Panc1 (cell line): ENCODE data around the gene ZNF446. TPM values are rescaled to one million over a fixed set of nuclear protein-coding genes. Genes with fewer than 3 reads are reported as not detected.

Source experiments
- ATAC-seq: fragments of 200-7000 bp; cut with Tn5 transposase; 2 replicates; pipeline ENCODE4 v1.9.1; 2020; ENCODE audit warnings: mild to moderate bottlenecking, moderate library complexity
- BruUV-seq: library from RNA; stranded (reverse); fragments of 400-500 nt; replicated peaks from 2 replicates; lab custom pipeline; 2021; lab: Mats Ljungman, UMichigan
- CTCF ChIA-PET: fragments of 300-600 bp; sonication (Branson Sonifier 250); formaldehyde crosslinking; loops from one replicate; lab custom pipeline; 2022; ENCODE audit warnings: antibody characterized with exemption; lab: Charles Lee
- POLR2A ChIA-PET: fragments of 300-600 bp; sonication (Branson Sonifier 250); formaldehyde crosslinking; loops from one replicate; lab custom pipeline; 2022; ENCODE audit warnings: antibody characterized with exemption; lab: Charles Lee
- DNase-seq: peaks from one replicate; pipeline ENCODE4 v3.0.0-alpha.2; 2010; ENCODE audit warnings: low read depth, low spot score
- H3K27ac ChIP-seq: 2 replicates; pipeline ENCODE4 v1.5.1; 2011; ENCODE audit warnings: mild to moderate bottlenecking, low read length, inconsistent platforms
- H3K27me3 ChIP-seq: fragments of 200-500 bp; sonication (Bioruptor generic); 2 replicates; pipeline ENCODE4 v1.6.0; 2014; ENCODE audit warnings: low read length, inconsistent platforms; ENCODE audit not compliant: control insufficient read depth, insufficient read depth
- H3K36me3 ChIP-seq: fragments of 200-500 bp; sonication (Bioruptor generic); 2 replicates; pipeline ENCODE4 v1.5.1; 2014; ENCODE audit warnings: inconsistent platforms, mild to moderate bottlenecking, low read length, moderate library complexity; ENCODE audit not compliant: control insufficient read depth, insufficient read depth
- H3K4me1 ChIP-seq: 2 replicates; pipeline ENCODE4 v1.5.1; 2011; ENCODE audit warnings: inconsistent platforms, mild to moderate bottlenecking, low read length, moderate library complexity; ENCODE audit not compliant: control insufficient read depth, insufficient read depth
- H3K4me3 ChIP-seq, 2 experiments: 2 replicates each; pipeline ENCODE4 v1.5.1; 2011 to 2012; ENCODE audit warnings: low read depth in 2 of 2, low read length in 2 of 2, mild to moderate bottlenecking in 2 of 2, inconsistent platforms in 1 of 2, moderate library complexity in 1 of 2
- H3K9me3 ChIP-seq: fragments of 200-500 bp; sonication (Bioruptor generic); 2 replicates; pipeline ENCODE4 v1.5.1; 2014; ENCODE audit warnings: low read depth, mild to moderate bottlenecking, inconsistent platforms, low read length, moderate library complexity; ENCODE audit not compliant: control insufficient read depth, insufficient read depth
- POLR2AphosphoS5 ChIP-seq: IDR thresholded peaks from 2 replicates; pipeline ENCODE4 v1.6.1; 2012; ENCODE audit warnings: mild to moderate bottlenecking, low read depth, low read length, moderate library complexity
- SIN3A ChIP-seq: IDR thresholded peaks from 2 replicates; pipeline ENCODE4 v1.6.1; 2012; ENCODE audit warnings: low read depth, mild to moderate bottlenecking, low read length, moderate library complexity, borderline replicate concordance; ENCODE audit not compliant: insufficient read depth
- TCF7L2 ChIP-seq: IDR thresholded peaks from 2 replicates; pipeline ENCODE4 v1.6.1; 2011; ENCODE audit warnings: mild to moderate bottlenecking, low read depth, low read length, inconsistent platforms
- in situ Hi-C: cut with HindIII; loops from 2 replicates; pipeline ENCODE4 v1.10.0; 2016; ENCODE audit warnings: low sequenced_read_pairs, low pct_unique_long_range_greater_than_20kb
- intact Hi-C: fragments of 100-400 bp; cut with micrococcal nuclease; formaldehyde crosslinking; loops from one replicate; pipeline ENCODE4 v1.10.0; 2022; ENCODE audit not compliant: unreplicated experiment
- total RNA-seq: library from RNA; stranded (reverse); gene quantifications from one replicate; pipeline ENCODE4 v1.2.1, GENCODE V29; 2021; ENCODE audit not compliant: unreplicated experiment
- TF ChIP-seq, protein P1 (sequence below): fragments of 450-650 bp; IDR thresholded peaks from 2 replicates; pipeline ENCODE4 v1.5.1; 2017; ENCODE audit warnings: mild to moderate bottlenecking
- TF ChIP-seq, protein P2 (sequence below), 2 experiments: IDR thresholded peaks; 2 replicates each; pipeline ENCODE4 v1.6.1; 2011 to 2012; ENCODE audit warnings: low read depth in 2 of 2, control low read depth in 1 of 2, low read length in 1 of 2, mild to moderate bottlenecking in 1 of 2, moderate library complexity in 1 of 2; ENCODE audit not compliant: insufficient read depth in 1 of 2

ZNF446 gene
- total RNA-seq, 1 experiment from 2014 or later = 20.7 TPM

DNA sequence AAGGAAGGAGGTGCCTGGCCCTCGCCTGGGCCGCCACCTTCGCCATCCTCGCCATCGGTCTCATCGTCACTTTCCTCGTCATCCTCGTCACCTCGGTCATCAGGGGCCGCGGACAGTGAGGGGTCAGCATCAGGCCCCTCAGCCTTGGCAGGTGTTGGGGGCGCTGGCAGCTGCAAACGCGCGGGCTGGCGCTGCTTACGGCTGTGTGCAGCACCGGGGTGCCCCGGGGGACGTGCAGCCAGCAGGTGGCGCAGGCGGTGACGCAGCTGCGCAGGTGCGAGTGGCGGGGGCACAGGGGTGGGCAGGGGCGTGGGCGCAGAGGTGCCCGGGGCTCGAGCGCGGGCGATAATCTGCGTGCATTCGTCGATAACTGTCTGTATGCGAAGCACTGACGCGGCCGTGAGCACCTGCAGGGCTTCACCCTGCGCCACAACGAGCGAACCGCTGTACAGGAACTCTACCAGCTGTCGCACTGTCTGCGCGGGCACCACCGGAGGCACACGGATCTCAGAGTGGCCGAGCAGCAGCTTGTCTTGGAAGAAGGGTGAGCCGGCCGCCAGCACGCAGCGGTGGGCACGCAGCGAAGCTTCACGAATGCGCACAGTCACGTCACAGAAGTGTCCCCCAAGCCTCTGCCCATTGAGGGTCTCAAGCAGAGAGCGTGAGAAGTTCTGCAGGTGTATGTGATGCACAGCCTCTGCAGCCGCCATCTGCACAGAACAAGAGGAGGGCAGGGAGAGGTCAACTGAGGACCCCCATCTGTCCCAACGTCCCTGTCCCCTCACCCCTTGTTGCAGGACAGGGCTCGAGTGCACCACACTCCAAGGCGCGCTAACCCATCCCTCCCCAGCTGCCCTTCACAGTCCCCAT lies 41.0 kb downstream of the ZNF446 start:
- CTCF ChIA-PET = no interaction called here

DNA sequence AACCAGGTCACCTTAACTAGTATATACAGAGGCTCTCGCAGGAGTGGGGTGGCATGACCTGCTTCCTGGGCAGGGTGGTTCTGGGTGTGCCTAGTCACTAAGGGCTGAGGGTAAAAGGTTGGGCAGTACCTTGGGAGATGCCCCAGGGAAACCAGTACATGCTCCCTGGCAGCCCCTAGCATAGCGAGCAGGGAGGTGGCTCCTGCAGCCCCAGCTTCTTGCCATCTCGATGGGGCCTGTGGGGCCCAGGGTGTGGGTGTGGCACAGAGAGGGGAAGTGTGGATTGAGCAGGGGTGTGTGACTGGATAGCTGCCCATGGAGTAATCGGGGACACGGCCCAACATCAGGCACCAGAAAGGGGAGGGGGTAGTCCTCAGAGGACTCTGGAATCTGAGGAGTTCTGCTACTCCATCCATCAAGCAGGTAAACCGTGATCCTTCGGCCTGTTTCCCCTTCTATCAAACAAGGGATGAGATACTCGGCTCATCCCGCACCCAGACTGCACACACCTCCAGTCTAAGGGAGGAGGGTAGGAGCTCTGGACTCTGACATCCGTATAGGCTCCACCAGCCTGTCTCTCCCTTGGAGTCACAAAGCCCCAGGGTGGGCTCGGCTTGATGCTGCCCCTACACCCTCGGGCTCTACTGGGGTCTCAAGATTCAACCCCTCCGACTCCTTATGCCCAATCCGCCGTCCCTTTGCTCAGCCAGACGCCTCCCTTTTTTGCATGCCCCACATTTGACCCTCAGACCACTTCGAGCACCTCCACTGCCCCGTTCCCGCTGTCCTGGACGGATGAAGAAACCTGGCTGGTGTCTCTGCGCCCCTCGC lies 42.3 kb downstream of the ZNF446 start:
- Histone ChIP-seq H3K36me3 (peaks cover 3% of the 10 kb centered on the region; the same call in 1 of the 2 replicates), H3K4me3 (peak overlapping the region; percentile 72 to 98), H3K4me1 (peaks cover 37% of the 10 kb centered on the region), H3K9me3 (no peaks in the 10 kb centered on the region), H3K27ac (peak overlapping the region; percentile 99), H3K27me3 (no peaks in the 10 kb centered on the region)
- no peak for DNase-seq
- POLR2A ChIA-PET = interaction anchor here (0.6 to 1.6 kb wide), 2 partner anchors 25 to 671 kb away, joined by 4 to 7 read pairs; partner anchors contain the start of gene TRIM28
- in situ Hi-C loops = no loop called here
- no peak for TF ChIP-seq POLR2AphosphoS5
- TF ChIP-seq TCF7L2 = no peak
- TF ChIP-seq, protein P1, sequence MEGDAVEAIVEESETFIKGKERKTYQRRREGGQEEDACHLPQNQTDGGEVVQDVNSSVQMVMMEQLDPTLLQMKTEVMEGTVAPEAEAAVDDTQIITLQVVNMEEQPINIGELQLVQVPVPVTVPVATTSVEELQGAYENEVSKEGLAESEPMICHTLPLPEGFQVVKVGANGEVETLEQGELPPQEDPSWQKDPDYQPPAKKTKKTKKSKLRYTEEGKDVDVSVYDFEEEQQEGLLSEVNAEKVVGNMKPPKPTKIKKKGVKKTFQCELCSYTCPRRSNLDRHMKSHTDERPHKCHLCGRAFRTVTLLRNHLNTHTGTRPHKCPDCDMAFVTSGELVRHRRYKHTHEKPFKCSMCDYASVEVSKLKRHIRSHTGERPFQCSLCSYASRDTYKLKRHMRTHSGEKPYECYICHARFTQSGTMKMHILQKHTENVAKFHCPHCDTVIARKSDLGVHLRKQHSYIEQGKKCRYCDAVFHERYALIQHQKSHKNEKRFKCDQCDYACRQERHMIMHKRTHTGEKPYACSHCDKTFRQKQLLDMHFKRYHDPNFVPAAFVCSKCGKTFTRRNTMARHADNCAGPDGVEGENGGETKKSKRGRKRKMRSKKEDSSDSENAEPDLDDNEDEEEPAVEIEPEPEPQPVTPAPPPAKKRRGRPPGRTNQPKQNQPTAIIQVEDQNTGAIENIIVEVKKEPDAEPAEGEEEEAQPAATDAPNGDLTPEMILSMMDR = no peak
- TF ChIP-seq SIN3A = no peak
- TF ChIP-seq, protein P2, sequence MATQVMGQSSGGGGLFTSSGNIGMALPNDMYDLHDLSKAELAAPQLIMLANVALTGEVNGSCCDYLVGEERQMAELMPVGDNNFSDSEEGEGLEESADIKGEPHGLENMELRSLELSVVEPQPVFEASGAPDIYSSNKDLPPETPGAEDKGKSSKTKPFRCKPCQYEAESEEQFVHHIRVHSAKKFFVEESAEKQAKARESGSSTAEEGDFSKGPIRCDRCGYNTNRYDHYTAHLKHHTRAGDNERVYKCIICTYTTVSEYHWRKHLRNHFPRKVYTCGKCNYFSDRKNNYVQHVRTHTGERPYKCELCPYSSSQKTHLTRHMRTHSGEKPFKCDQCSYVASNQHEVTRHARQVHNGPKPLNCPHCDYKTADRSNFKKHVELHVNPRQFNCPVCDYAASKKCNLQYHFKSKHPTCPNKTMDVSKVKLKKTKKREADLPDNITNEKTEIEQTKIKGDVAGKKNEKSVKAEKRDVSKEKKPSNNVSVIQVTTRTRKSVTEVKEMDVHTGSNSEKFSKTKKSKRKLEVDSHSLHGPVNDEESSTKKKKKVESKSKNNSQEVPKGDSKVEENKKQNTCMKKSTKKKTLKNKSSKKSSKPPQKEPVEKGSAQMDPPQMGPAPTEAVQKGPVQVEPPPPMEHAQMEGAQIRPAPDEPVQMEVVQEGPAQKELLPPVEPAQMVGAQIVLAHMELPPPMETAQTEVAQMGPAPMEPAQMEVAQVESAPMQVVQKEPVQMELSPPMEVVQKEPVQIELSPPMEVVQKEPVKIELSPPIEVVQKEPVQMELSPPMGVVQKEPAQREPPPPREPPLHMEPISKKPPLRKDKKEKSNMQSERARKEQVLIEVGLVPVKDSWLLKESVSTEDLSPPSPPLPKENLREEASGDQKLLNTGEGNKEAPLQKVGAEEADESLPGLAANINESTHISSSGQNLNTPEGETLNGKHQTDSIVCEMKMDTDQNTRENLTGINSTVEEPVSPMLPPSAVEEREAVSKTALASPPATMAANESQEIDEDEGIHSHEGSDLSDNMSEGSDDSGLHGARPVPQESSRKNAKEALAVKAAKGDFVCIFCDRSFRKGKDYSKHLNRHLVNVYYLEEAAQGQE (IDR thresholded peaks at IDR 0.05; ENCODE audit: insufficient read depth in 1 of 2, low read depth in 2 of 2, low read length in 1 of 2) = no peak
- CTCF ChIA-PET = interaction anchor here (0.5 to 3.0 kb wide), 2 partner anchors 16 to 25 kb away, joined by 3 to 11 read pairs; partner anchors contain the start of gene TRIM28
- BruUV-seq = no TSS peak
- no peak for ATAC-seq
- intact Hi-C loops = loop anchor here (1.0 kb wide), 1 partner anchor 37 kb away; the partner anchor contains the start of gene CHMP2A

More for the DNA sequence above, 41.0 kb downstream of the ZNF446 start:
- peaks cover 38% of the 10 kb centered on the region for H3K4me1 ChIP-seq
- H3K36me3 ChIP-seq = peaks cover 3% of the 10 kb centered on the region; the same call in 1 of the 2 replicates
- DNase-seq = no peak
- no peaks in the 10 kb centered on the region for H3K9me3 ChIP-seq
- TF ChIP-seq POLR2AphosphoS5 = no peak
- TF ChIP-seq, protein P1 = peak; percentile 77
- TF ChIP-seq TCF7L2 = no peak
- no peak for TF ChIP-seq SIN3A
- TF ChIP-seq, protein P2 (IDR thresholded peaks at IDR 0.05; ENCODE audit: insufficient read depth in 1 of 2, low read depth in 2 of 2, low read length in 1 of 2) = no peak
- POLR2A ChIA-PET = no interaction called here
- BruUV-seq = no TSS peak
- H3K27ac ChIP-seq = no peak overlapping the region; the same call in 1 of the 2 replicates
- intact Hi-C loops (no loop called here), in situ Hi-C loops (no loop called here)
- no peaks in the 10 kb centered on the region for H3K27me3 ChIP-seq
- no peak for ATAC-seq
- no peak overlapping the region for H3K4me3 ChIP-seq
